GM12878 (cell line): ENCODE measurements around the gene AP5Z1. TPM values are rescaled to one million over a fixed set of nuclear protein-coding genes. Genes with fewer than 3 reads are reported as not detected.

Experiments
- ATAC-seq: fragments of 200-7000 bp; cut with Tn5 transposase; 3 replicates; pipeline ENCODE4 v1.9.1; 2020; ENCODE audit warnings: mild to moderate bottlenecking, moderate library complexity
- BruUV-seq: library from RNA; stranded (reverse); fragments of 400-500 nt; replicated peaks from 2 replicates; lab custom pipeline; 2021; lab: Mats Ljungman, UMichigan
- CTCF ChIA-PET: fragments of 300-600 bp; sonication (Branson Sonifier 250); formaldehyde crosslinking; extraction: SDS; loops from one replicate; lab custom pipeline; 2021; ENCODE audit warnings: inconsistent platforms; lab: Yijun Ruan, JAX
- POLR2A ChIA-PET: fragments of 350-600 bp; formaldehyde crosslinking; extraction: SDS; loops from one replicate; lab custom pipeline; 2021; ENCODE audit warnings: inconsistent platforms; lab: Charles Lee
- RAD21 ChIA-PET: fragments of 300-600 bp; sonication (Branson Sonifier 250); formaldehyde crosslinking; loops from one replicate; lab custom pipeline; 2023; ENCODE audit warnings: antibody characterized with exemption; ENCODE audit not compliant: unreplicated experiment; lab: Charles Lee
- SMC1A ChIA-PET: fragments of 300-600 bp; sonication (Branson Sonifier 250); formaldehyde crosslinking; loops from one replicate; lab custom pipeline; 2023; ENCODE audit not compliant: unreplicated experiment, uncharacterized antibody; lab: Charles Lee
- DNase-seq: peaks from one replicate; pipeline ENCODE4 v3.0.0-alpha.2; 2011; ENCODE audit warnings: low read depth, low spot score
- FAIRE-seq: peaks from 3 replicates; lab custom pipeline; 2011; peaks lifted over from hg19 to GRCh38; lab: Jason Lieb, UNC
- H2AFZ ChIP-seq: 2 replicates; pipeline ENCODE4 v1.6.0; 2011; ENCODE audit warnings: low read depth, low read length, control low read depth; ENCODE audit not compliant: control insufficient read depth
- H3K27ac ChIP-seq: 2 replicates; pipeline ENCODE4 v1.5.1; 2011; ENCODE audit warnings: control low read depth; ENCODE audit not compliant: control insufficient read depth, insufficient read depth
- H3K27me3 ChIP-seq, 2 experiments: replicated peaks in 1 of 2; 2 replicates each; pipeline versions ENCODE4 v1.6.0 to v1.6.1; 2011; ENCODE audit warnings: low read length in 1 of 2; ENCODE audit not compliant: control insufficient read depth in 2 of 2, insufficient read depth in 2 of 2
- H3K36me3 ChIP-seq, 2 experiments: 2 replicates each; pipeline ENCODE4 v1.5.1; 2011; ENCODE audit warnings: low read length in 1 of 2; ENCODE audit not compliant: control insufficient read depth in 2 of 2, insufficient read depth in 2 of 2
- H3K4me1 ChIP-seq: 2 replicates; pipeline ENCODE4 v1.6.1; 2011; ENCODE audit warnings: mild to moderate bottlenecking, low read length, moderate library complexity, mixed read lengths; ENCODE audit not compliant: control insufficient read depth, insufficient read depth
- H3K4me2 ChIP-seq: 2 replicates; pipeline ENCODE4 v1.6.0; 2011; ENCODE audit warnings: control low read depth; ENCODE audit not compliant: control insufficient read depth, insufficient read depth
- H3K4me3 ChIP-seq: fragments of 200-600 bp; sonication (generic); 2 replicates; pipeline ENCODE4 v1.5.1; 2016
- H3K79me2 ChIP-seq: 2 replicates; pipeline ENCODE4 v1.6.0; 2011; ENCODE audit warnings: low read length; ENCODE audit not compliant: control insufficient read depth, insufficient read depth
- H3K9ac ChIP-seq: 2 replicates; pipeline ENCODE4 v1.8.0; 2011; ENCODE audit warnings: low read length, control low read depth, mixed read lengths; ENCODE audit not compliant: control insufficient read depth, insufficient read depth
- H3K9me3 ChIP-seq: replicated peaks from 3 replicates; pipeline ENCODE4 v1.5.1; 2011; ENCODE audit warnings: mild to moderate bottlenecking, low read length; ENCODE audit not compliant: control insufficient read depth, insufficient read depth
- H4K20me1 ChIP-seq: 2 replicates; pipeline ENCODE4 v1.6.0; 2011; ENCODE audit not compliant: control insufficient read depth, insufficient read depth
- CEBPZ ChIP-seq: fragments of 150-350 bp; IDR thresholded peaks from 2 replicates; pipeline ENCODE4 v1.6.1; 2016; ENCODE audit warnings: low read depth, low read length
- CHD1 ChIP-seq: IDR thresholded peaks from 2 replicates; pipeline ENCODE4 v1.6.1; 2012; ENCODE audit warnings: low read depth, low read length, improper control_type of control experiment
- EGR1 ChIP-seq, 2 experiments: IDR thresholded peaks; 1 replicate in 1 of 2; 2 replicates in 1 of 2; pipeline ENCODE4 v1.6.1; 2011 to 2012; ENCODE audit warnings: low read depth in 2 of 2, low read length in 2 of 2, borderline replicate concordance in 1 of 2, mild to moderate bottlenecking in 1 of 2, moderate library complexity in 1 of 2
- KLF5 ChIP-seq: fragments of 450-650 bp; IDR thresholded peaks from 2 replicates; pipeline ENCODE4 v1.6.1; 2014; ENCODE audit warnings: mild to moderate bottlenecking; ENCODE audit not compliant: partially characterized antibody
- POLR2AphosphoS5 ChIP-seq: IDR thresholded peaks from 2 replicates; pipeline ENCODE4 v1.6.1; 2011; ENCODE audit warnings: mild to moderate bottlenecking, low read length, inconsistent platforms
- REST ChIP-seq: IDR thresholded peaks from 2 replicates; pipeline ENCODE4 v1.6.1; 2012; ENCODE audit warnings: mild to moderate bottlenecking, low read depth, low read length
- SRF ChIP-seq, 2 experiments: IDR thresholded peaks; 2 replicates each; pipeline ENCODE4 v1.6.1; 2011; ENCODE audit warnings: low read depth in 2 of 2, low read length in 2 of 2, mild to moderate bottlenecking in 1 of 2, moderate library complexity in 1 of 2
- STAT1 ChIP-seq: fragments of 450-650 bp; conservative IDR thresholded peaks from 2 replicates; pipeline ENCODE4 v1.6.1; 2014; ENCODE audit warnings: antibody characterized with exemption, mild to moderate bottlenecking
- ZNF24 ChIP-seq: fragments of 450-650 bp; IDR thresholded peaks from 2 replicates; pipeline ENCODE4 v1.6.1; 2017; ENCODE audit warnings: antibody characterized with exemption, mild to moderate bottlenecking
- ZZZ3 ChIP-seq: IDR thresholded peaks from 2 replicates; pipeline ENCODE4 v1.6.1; 2011; ENCODE audit warnings: low read depth; ENCODE audit not compliant: control insufficient read depth, insufficient read length
- WGBS: methylation state at CpG from one replicate; pipeline ENCODE4 v1.1.6; 2016; ENCODE audit warnings: low lambda C conversion rate; ENCODE audit not compliant: insufficient replicate concordance, insufficient coverage; ENCODE audit errors: missing lambda C conversion rate; 5-methylcytosine and 5-hydroxymethylcytosine counted together
- in situ Hi-C: fragments of 300-500 bp; cut with MboI; formaldehyde crosslinking; loops from 9 replicates; pipeline ENCODE4 v1.14.3; 2018; ENCODE audit warnings: mixed read lengths
- intact Hi-C: fragments of 100-400 bp; cut with micrococcal nuclease; formaldehyde crosslinking; loops from one replicate; pipeline ENCODE4 v1.14.2; 2022; ENCODE audit not compliant: unreplicated experiment
- polyA plus RNA-seq, 11 experiments: library from polyadenylated mRNA; depleted of rRNA in 4 of 11; unstranded in 6 of 11; stranded (reverse) in 5 of 11; fragments of >200 nt; fragmentation: Nextera tagmentation in 4 of 11; fragmentation: Illumina TruSeq in 1 of 11; extraction: Ambion mirVana in 4 of 11; extraction: Trizol in 1 of 11; gene quantifications; 1 replicate in 1 of 11; 2 replicates in 10 of 11; pipeline versions ENCODE4 v1.2.1 to v1.2.3, GENCODE V29; 2011 to 2016; ENCODE audit warnings: inconsistent platforms in 2 of 11, missing spikeins in 2 of 11, low read depth in 1 of 11
- total RNA-seq, 4 experiments: library from RNA; depleted of rRNA in 3 of 4; stranded (reverse); fragments of >200 nt in 3 of 4; fragmentation: Illumina TruSeq in 1 of 4; extraction: Trizol in 1 of 4; gene quantifications; 2 replicates each; pipeline versions ENCODE4 v1.2.1 to v1.2.3, GENCODE V29; 2013 to 2021
- TF ChIP-seq, protein P1 (sequence below), 3 experiments: IDR thresholded peaks in 2 of 3; conservative IDR thresholded peaks in 1 of 3; 2 replicates each; pipeline ENCODE4 v1.5.1; 2011; ENCODE audit warnings: low read depth in 3 of 3, low read length in 3 of 3, mild to moderate bottlenecking in 3 of 3, control low read depth in 2 of 3, moderate library complexity in 2 of 3, inconsistent platforms in 1 of 3, mixed read lengths in 1 of 3; ENCODE audit not compliant: control insufficient read depth in 2 of 3, insufficient read depth in 1 of 3; ENCODE audit errors: extremely low read depth in 1 of 3

AP5Z1 gene
- total and polyA plus RNA-seq, 10 of the 15 experiments (the other 5 are each of a cell fraction or from before 2014, with no cell fraction given) = 0.37 to 43.4 (median 19.4) TPM

GRCh38 chr7:4762121-4763055 lies 13.0 kb upstream of the AP5Z1 start (continued):
- no peak for TF ChIP-seq CEBPZ
- no peak for TF ChIP-seq KLF5

DNA sequence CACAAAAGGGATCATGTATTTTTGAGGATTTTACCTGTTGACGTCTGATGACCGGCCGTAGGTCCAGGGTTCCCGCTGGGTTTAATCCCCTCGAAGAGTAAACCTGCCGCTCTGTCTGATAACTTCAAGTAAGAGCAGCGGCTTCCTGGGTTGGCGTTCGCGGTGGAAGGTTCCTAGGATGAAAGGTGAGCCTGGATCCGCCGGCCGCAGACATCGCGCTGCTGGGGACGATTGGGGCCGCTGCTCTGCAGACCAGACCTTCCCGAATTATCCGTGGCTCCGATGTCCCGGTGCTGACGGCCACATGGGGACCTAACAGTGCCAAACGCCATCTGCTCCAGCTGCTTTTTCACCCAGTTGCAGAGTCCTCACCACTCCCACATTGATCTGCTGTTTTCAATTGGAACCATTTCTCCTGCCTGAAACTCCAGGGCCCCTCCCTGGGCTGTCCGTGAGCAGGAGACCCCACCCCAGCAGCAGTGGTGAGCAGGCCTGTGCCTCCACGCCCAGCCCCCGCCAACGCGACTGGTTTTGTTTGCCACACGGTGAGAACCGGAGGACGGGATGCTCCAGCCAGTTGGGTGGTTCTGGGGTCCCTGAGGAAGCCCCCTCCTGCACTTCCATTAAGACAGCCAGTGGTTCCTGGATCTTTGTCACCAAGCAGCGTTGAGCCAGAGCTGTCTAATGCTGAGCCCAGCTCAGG lies 12.2 kb upstream of the AP5Z1 start:
- Histone ChIP-seq H3K27me3 (no peaks in the 10 kb centered on the region), H3K4me3 (no peak overlapping the region), H3K36me3 (peaks cover 6 to 17% of the 10 kb centered on the region in 2 experiments; a peak in 3 of 4 replicates), H2AFZ (no peak overlapping the region), H3K4me1 (no peaks in the 10 kb centered on the region), H3K9ac (no peak overlapping the region), H4K20me1 (no peaks in the 10 kb centered on the region), H3K27ac (no peak overlapping the region), H3K79me2 (no peaks in the 10 kb centered on the region), H3K9me3 (no peaks in the 10 kb centered on the region), H3K4me2 (no peak overlapping the region)
- DNase-seq (no peak), FAIRE-seq (no peak), ATAC-seq (no peak)
- in situ Hi-C loops (no loop called here), intact Hi-C loops (no loop called here)
- ChIA-PET POLR2A (no interaction called here), SMC1A (no interaction called here), RAD21 (no interaction called here), CTCF (no interaction called here)
- WGBS = 98% methylated on average over 32 of the region's 32 CpGs
- no TSS peak for BruUV-seq
- TF ChIP-seq CHD1 (no peak), SRF (IDR thresholded peaks at IDR 0.05; ENCODE audit: low read depth in 2 of 2, low read length in 2 of 2) (no peak), STAT1 (no peak), ZZZ3 (no peak), ZNF24 (no peak), REST (no peak), POLR2AphosphoS5 (no peak), EGR1 (IDR thresholded peaks at IDR 0.05; ENCODE audit: borderline replicate concordance in 1 of 2, low read depth in 2 of 2, low read length in 2 of 2) (no peak)
- TF ChIP-seq, protein P1, sequence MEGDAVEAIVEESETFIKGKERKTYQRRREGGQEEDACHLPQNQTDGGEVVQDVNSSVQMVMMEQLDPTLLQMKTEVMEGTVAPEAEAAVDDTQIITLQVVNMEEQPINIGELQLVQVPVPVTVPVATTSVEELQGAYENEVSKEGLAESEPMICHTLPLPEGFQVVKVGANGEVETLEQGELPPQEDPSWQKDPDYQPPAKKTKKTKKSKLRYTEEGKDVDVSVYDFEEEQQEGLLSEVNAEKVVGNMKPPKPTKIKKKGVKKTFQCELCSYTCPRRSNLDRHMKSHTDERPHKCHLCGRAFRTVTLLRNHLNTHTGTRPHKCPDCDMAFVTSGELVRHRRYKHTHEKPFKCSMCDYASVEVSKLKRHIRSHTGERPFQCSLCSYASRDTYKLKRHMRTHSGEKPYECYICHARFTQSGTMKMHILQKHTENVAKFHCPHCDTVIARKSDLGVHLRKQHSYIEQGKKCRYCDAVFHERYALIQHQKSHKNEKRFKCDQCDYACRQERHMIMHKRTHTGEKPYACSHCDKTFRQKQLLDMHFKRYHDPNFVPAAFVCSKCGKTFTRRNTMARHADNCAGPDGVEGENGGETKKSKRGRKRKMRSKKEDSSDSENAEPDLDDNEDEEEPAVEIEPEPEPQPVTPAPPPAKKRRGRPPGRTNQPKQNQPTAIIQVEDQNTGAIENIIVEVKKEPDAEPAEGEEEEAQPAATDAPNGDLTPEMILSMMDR (IDR thresholded peaks at IDR 0.05 in 2 of 3, conservative IDR thresholded peaks at IDR 0.05 in 1 of 3; ENCODE audit: control insufficient read depth in 2 of 3, extremely low read depth in 1 of 3, insufficient read depth in 1 of 3, low read depth in 3 of 3, low read length in 3 of 3) = no peak
